HepG2 (cell line): Measurements from ENCODE around the gene UAP1. TPM values are rescaled to one million over a fixed set of nuclear protein-coding genes. Genes with fewer than 3 reads are reported as not detected.

Experiments
- FOXK2 ChIP-seq: fragments of 450-650 bp; IDR thresholded peaks from 2 replicates; pipeline ENCODE4 v1.6.1; 2016
- GTF3A ChIP-seq: sonication (generic); formaldehyde crosslinking; conservative IDR thresholded peaks from 2 replicates; pipeline ENCODE4 v1.4.0; 2020; ENCODE audit warnings: mild to moderate bottlenecking, missing genetic modification reagents
- HES4 ChIP-seq: sonication (generic); formaldehyde crosslinking; IDR thresholded peaks from 2 replicates; pipeline ENCODE4 v1.9.0; 2021; ENCODE audit warnings: mild to moderate bottlenecking, missing genetic modification reagents, borderline replicate concordance
- JDP2 ChIP-seq: sonication (generic); formaldehyde crosslinking; IDR thresholded peaks from 2 replicates; pipeline ENCODE4 v1.8.1; 2022; ENCODE audit warnings: missing genetic modification reagents, borderline replicate concordance
- KLF16 ChIP-seq, 2 experiments: sonication (generic) in 1 of 2; formaldehyde crosslinking in 1 of 2; IDR thresholded peaks; 2 replicates each; pipeline versions ENCODE4 v1.6.1 to v1.8.0; 2016 to 2023; ENCODE audit warnings: missing genetic modification reagents in 2 of 2, missing compliant biosample characterization in 1 of 2
- NFKB2 ChIP-seq: sonication (generic); formaldehyde crosslinking; IDR thresholded peaks from 2 replicates; pipeline ENCODE4 v1.4.0; 2020; ENCODE audit warnings: missing genetic modification reagents, borderline replicate concordance
- NR2F6 ChIP-seq, 2 experiments: IDR thresholded peaks; 2 replicates each; pipeline ENCODE4 v1.6.1; 2016; ENCODE audit warnings: antibody characterized with exemption in 1 of 2, mild to moderate bottlenecking in 1 of 2
- XBP1 ChIP-seq: sonication (generic); formaldehyde crosslinking; IDR thresholded peaks from 2 replicates; pipeline ENCODE4 v1.5.0; 2020; ENCODE audit warnings: missing genetic modification reagents
- ZFP90 ChIP-seq: sonication (generic); formaldehyde crosslinking; IDR thresholded peaks from 2 replicates; pipeline ENCODE4 v1.8.0; 2022; ENCODE audit warnings: missing genetic modification reagents, mild to moderate bottlenecking, inconsistent platforms, borderline replicate concordance
- ZNF549 ChIP-seq: sonication (generic); formaldehyde crosslinking; IDR thresholded peaks from 2 replicates; pipeline ENCODE4 v1.5.0; 2020; ENCODE audit warnings: missing genetic modification reagents
- ZNF572 ChIP-seq: sonication (generic); formaldehyde crosslinking; IDR thresholded peaks from 2 replicates; pipeline ENCODE4 v1.5.1; 2020; ENCODE audit warnings: mild to moderate bottlenecking, missing genetic modification reagents
- polyA plus RNA-seq, 8 experiments: library from polyadenylated mRNA; depleted of rRNA in 3 of 8; stranded (reverse) in 7 of 8; unstranded in 1 of 8; fragments of >200 nt; fragmentation: Illumina TruSeq in 4 of 8; extraction: Trizol in 4 of 8; gene quantifications; 2 replicates each; pipeline versions ENCODE4 v1.2.1 to v1.2.3, GENCODE V29; 2011 to 2016; ENCODE audit warnings: low read depth in 4 of 8, missing spikeins in 1 of 8, mixed read lengths in 1 of 8; ENCODE audit not compliant: insufficient read depth in 1 of 8
- total RNA-seq, 5 experiments: library from RNA; depleted of rRNA; stranded (reverse); fragments of >200 nt; fragmentation: Illumina TruSeq; extraction: Trizol; gene quantifications; 2 replicates each; pipeline ENCODE4 v1.2.3, GENCODE V29; 2016; ENCODE audit warnings: low read depth in 1 of 5
- TF ChIP-seq, protein P1 (sequence below): sonication (generic); formaldehyde crosslinking; IDR thresholded peaks from 2 replicates; pipeline ENCODE4 v1.5.1; 2020; ENCODE audit warnings: missing genetic modification reagents, mild to moderate bottlenecking, borderline replicate concordance
- TF ChIP-seq, protein P2 (sequence below): sonication (generic); formaldehyde crosslinking; conservative IDR thresholded peaks from 2 replicates; pipeline ENCODE4 v1.4.0; 2020; ENCODE audit warnings: missing genetic modification reagents
- TF ChIP-seq, protein P3 (sequence below): sonication (generic); formaldehyde crosslinking; IDR thresholded peaks from 2 replicates; pipeline ENCODE4 v1.4.0; 2020; ENCODE audit warnings: missing genetic modification reagents, mild to moderate bottlenecking, borderline replicate concordance
- TF ChIP-seq, protein P4 (sequence below): sonication (generic); formaldehyde crosslinking; conservative IDR thresholded peaks from 2 replicates; pipeline ENCODE4 v1.8.0; 2022; ENCODE audit warnings: missing genetic modification reagents
- TF ChIP-seq, protein P5 (sequence below): sonication (generic); formaldehyde crosslinking; IDR thresholded peaks from 2 replicates; pipeline ENCODE4 v1.4.0; 2020; ENCODE audit warnings: missing genetic modification reagents, borderline replicate concordance
- TF ChIP-seq, protein P6 (sequence below): sonication (generic); formaldehyde crosslinking; IDR thresholded peaks from 2 replicates; pipeline ENCODE4 v1.4.0; 2020; ENCODE audit warnings: missing genetic modification reagents, low read depth, mild to moderate bottlenecking, borderline replicate concordance
- TF ChIP-seq, protein P7 (sequence below): sonication (generic); IDR thresholded peaks from 2 replicates; pipeline ENCODE4 v1.6.1; 2016; ENCODE audit warnings: low read depth, borderline replicate concordance

The UAP1 gene
- total and polyA plus RNA-seq, 2 of the 13 experiments (the other 11 are each of a cell fraction or from before 2014, with no cell fraction given), result 48.4 to 117 TPM

DNA sequence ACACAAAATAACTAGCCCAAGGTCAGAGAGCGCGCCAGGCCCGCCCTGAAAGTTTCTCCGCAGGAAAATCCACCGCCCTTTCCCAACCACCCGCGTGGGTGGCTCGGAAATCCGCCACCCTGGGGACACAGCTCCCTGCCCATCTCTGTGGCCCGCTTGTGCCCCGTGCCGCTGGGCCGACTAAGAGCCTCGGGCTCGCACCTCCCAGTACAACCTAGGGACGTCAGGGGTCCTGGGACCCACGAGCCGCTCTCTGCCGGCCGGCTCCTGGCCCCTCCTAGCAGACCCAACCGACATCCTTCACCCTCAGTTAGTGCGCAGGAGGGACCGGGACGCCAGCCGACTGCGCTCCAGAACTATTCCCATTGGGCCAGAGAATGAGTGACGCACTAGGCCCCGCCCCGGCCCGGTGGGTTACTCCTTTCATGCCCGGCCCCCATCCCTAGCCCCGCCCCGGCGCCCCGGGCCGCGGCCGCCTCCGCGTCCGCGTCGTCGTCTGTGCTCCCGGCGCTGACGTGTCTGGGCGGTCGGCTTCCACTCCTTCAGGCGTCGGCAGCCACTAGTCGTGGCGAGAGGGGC lies 396 bp upstream of the UAP1 start (continued):
- TF ChIP-seq, protein P1, sequence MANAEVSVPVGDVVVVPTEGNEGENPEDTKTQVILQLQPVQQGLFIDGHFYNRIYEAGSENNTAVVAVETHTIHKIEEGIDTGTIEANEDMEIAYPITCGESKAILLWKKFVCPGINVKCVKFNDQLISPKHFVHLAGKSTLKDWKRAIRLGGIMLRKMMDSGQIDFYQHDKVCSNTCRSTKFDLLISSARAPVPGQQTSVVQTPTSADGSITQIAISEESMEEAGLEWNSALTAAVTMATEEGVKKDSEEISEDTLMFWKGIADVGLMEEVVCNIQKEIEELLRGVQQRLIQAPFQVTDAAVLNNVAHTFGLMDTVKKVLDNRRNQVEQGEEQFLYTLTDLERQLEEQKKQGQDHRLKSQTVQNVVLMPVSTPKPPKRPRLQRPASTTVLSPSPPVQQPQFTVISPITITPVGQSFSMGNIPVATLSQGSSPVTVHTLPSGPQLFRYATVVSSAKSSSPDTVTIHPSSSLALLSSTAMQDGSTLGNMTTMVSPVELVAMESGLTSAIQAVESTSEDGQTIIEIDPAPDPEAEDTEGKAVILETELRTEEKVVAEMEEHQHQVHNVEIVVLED (CRISPR knock-in tag), result peak; percentile 43; the same call in 1 of the 2 replicates
- TF ChIP-seq ZFP90 (CRISPR knock-in tag), result no peak
- no peak for TF ChIP-seq GTF3A (CRISPR knock-in tag)
- no peak for TF ChIP-seq FOXK2
- no peak for TF ChIP-seq ZNF572 (CRISPR knock-in tag)
- TF ChIP-seq, protein P2, sequence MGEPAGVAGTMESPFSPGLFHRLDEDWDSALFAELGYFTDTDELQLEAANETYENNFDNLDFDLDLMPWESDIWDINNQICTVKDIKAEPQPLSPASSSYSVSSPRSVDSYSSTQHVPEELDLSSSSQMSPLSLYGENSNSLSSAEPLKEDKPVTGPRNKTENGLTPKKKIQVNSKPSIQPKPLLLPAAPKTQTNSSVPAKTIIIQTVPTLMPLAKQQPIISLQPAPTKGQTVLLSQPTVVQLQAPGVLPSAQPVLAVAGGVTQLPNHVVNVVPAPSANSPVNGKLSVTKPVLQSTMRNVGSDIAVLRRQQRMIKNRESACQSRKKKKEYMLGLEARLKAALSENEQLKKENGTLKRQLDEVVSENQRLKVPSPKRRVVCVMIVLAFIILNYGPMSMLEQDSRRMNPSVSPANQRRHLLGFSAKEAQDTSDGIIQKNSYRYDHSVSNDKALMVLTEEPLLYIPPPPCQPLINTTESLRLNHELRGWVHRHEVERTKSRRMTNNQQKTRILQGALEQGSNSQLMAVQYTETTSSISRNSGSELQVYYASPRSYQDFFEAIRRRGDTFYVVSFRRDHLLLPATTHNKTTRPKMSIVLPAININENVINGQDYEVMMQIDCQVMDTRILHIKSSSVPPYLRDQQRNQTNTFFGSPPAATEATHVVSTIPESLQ (CRISPR knock-in tag), result 0 out of 2 replicates have a peak, but pooled peaks have one; percentile 10
- TF ChIP-seq NFKB2 (CRISPR knock-in tag), result peak; percentile 4; the same call in 1 of the 2 replicates
- TF ChIP-seq, protein P3, sequence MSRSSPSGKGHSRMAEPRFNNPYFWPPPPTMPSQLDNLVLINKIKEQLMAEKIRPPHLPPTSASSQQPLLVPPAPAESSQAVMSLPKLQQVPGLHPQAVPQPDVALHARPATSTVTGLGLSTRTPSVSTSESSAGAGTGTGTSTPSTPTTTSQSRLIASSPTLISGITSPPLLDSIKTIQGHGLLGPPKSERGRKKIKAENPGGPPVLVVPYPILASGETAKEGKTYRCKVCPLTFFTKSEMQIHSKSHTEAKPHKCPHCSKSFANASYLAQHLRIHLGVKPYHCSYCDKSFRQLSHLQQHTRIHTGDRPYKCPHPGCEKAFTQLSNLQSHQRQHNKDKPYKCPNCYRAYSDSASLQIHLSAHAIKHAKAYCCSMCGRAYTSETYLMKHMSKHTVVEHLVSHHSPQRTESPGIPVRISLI (CRISPR knock-in tag), result 0 out of 2 replicates have a peak, but pooled peaks have one; percentile 5
- TF ChIP-seq, protein P4, sequence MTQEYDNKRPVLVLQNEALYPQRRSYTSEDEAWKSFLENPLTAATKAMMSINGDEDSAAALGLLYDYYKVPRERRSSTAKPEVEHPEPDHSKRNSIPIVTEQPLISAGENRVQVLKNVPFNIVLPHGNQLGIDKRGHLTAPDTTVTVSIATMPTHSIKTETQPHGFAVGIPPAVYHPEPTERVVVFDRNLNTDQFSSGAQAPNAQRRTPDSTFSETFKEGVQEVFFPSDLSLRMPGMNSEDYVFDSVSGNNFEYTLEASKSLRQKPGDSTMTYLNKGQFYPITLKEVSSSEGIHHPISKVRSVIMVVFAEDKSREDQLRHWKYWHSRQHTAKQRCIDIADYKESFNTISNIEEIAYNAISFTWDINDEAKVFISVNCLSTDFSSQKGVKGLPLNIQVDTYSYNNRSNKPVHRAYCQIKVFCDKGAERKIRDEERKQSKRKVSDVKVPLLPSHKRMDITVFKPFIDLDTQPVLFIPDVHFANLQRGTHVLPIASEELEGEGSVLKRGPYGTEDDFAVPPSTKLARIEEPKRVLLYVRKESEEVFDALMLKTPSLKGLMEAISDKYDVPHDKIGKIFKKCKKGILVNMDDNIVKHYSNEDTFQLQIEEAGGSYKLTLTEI (CRISPR knock-in tag), result no peak
- TF ChIP-seq, protein P5, sequence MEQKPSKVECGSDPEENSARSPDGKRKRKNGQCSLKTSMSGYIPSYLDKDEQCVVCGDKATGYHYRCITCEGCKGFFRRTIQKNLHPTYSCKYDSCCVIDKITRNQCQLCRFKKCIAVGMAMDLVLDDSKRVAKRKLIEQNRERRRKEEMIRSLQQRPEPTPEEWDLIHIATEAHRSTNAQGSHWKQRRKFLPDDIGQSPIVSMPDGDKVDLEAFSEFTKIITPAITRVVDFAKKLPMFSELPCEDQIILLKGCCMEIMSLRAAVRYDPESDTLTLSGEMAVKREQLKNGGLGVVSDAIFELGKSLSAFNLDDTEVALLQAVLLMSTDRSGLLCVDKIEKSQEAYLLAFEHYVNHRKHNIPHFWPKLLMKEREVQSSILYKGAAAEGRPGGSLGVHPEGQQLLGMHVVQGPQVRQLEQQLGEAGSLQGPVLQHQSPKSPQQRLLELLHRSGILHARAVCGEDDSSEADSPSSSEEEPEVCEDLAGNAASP, result no peak
- TF ChIP-seq, protein P6, sequence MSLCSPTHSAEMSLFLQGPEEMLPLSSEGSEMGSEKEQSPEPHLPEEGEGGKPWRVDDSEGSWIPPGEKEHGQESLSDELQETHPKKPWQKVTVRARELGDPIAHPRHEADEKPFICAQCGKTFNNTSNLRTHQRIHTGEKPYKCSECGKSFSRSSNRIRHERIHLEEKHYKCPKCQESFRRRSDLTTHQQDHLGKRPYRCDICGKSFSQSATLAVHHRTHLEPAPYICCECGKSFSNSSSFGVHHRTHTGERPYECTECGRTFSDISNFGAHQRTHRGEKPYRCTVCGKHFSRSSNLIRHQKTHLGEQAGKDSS (CRISPR knock-in tag), result no peak; the same call in 1 of the 2 replicates
- TF ChIP-seq JDP2, result no peak
- TF ChIP-seq NR2F6 (IDR thresholded peaks at IDR 0.05), result no peak
- no peak for TF ChIP-seq NR2F6 (CRISPR knock-in tag; IDR thresholded peaks at IDR 0.05)
- TF ChIP-seq HES4 (CRISPR knock-in tag), result 0 out of 2 replicates have a peak, but pooled peaks have one; percentile 7
- no peak for TF ChIP-seq XBP1 (CRISPR knock-in tag)
- TF ChIP-seq KLF16 (CRISPR knock-in tag; IDR thresholded peaks at IDR 0.05), result no peak; a peak in 1 of 4 replicates
- TF ChIP-seq, protein P7, sequence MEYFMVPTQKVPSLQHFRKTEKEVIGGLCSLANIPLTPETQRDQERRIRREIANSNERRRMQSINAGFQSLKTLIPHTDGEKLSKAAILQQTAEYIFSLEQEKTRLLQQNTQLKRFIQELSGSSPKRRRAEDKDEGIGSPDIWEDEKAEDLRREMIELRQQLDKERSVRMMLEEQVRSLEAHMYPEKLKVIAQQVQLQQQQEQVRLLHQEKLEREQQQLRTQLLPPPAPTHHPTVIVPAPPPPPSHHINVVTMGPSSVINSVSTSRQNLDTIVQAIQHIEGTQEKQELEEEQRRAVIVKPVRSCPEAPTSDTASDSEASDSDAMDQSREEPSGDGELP, result no peak
- no peak for TF ChIP-seq ZNF549
